ENCODE results near the gene MMP14.
"Not testable (repeated sequence)": the region's sequence is repeated elsewhere in the genome, so short reads cannot be mapped to it uniquely, and the experiment has no call there.

The MMP14 gene

DNA sequence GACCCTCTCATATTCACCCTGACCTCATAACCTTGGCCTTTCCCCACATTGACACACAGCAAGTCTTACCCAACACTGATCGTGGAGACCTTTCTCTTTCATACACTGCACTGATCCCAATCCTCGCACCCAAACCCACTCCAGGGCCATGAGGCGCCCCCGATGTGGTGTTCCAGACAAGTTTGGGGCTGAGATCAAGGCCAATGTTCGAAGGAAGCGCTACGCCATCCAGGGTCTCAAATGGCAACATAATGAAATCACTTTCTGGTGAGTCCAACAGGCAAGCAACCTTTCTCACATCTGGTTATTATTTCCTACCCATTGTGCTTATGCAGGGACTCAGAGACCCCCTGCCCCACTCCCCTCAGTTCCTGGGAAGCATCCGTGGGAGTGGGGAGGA lies 5.4 kb downstream of the MMP14 start:
- no peak for DNase-seq (ENCODE audit: low spot score)

DNA sequence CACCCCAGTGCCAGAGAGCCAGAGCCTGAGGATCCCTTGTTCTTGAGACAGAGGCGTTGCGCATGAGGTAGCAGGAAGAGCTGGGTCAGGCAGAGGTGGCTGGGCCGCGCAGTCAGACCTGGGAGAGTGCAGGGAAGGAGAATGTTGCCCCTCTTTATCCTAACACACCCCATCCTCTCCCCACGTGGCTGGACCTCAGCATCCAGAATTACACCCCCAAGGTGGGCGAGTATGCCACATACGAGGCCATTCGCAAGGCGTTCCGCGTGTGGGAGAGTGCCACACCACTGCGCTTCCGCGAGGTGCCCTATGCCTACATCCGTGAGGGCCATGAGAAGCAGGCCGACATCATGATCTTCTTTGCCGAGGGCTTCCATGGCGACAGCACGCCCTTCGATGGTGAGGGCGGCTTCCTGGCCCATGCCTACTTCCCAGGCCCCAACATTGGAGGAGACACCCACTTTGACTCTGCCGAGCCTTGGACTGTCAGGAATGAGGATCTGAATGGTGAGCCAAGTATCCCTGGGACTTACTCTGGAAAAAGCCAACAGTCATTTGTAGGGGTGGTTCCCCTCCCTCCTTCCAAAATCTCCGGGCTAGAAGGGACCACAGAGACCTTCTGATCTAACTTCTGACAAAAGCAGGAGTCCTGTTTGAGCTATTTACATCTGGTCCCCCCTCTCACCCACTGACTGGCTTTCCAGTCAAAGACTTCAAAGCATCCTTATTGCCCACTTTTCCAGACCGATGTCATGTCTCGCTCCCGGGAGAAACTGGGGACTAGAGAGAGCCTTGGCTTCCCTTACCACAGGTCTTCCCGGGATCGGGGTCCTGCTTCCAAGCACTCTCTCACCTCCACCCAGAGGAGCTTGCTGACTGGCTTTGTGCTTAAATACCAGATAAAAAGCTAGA lies 6.1 kb downstream of the MMP14 start:
- no peak for DNase-seq (ENCODE audit: low spot score)

- no peak for DNase-seq (ENCODE audit: low spot score)
Measured at GRCh38 chr14:22843123-22843925, 6.9 kb downstream of the MMP14 start.

DNA sequence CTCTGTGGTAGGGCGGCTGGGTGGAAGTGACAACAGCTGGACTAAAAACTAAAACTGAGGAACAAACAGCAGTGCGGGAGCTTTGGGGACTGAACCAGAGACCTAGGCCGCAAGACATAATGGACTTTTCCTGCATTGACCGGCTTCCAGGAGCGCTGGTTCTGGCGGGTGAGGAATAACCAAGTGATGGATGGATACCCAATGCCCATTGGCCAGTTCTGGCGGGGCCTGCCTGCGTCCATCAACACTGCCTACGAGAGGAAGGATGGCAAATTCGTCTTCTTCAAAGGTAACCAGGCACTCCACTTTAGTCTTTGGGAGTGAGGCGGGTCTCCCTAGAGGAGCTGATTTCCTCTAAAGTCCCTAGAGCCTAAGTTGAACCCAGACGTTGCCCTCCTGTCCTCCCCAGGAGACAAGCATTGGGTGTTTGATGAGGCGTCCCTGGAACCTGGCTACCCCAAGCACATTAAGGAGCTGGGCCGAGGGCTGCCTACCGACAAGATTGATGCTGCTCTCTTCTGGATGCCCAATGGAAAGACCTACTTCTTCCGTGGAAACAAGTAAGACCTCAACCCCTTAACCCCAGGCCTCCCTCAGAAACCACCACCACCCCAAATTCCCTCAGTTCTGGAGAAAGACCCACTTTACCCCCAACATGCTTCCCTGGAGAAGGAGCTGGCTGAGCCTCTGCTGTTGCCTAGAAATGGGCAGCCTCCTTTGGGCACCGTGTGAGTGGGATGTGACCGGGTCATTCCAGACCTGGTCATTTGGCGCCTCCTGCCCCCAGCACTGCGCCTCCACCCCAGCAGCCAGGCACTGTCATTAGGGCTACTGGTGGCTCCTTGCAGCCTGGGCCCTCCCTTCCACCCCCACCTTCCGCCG lies 8.1 kb downstream of the MMP14 start:
- DNase-seq (ENCODE audit: low spot score) = no peak

- no peak for DNase-seq (ENCODE audit: low spot score)
Measured at GRCh38 chr14:22845103-22845394, 8.7 kb downstream of the MMP14 start.

- no peak for DNase-seq (ENCODE audit: low spot score)
Measured at GRCh38 chr14:22845821-22846625, 9.6 kb downstream of the MMP14 start.

DNA sequence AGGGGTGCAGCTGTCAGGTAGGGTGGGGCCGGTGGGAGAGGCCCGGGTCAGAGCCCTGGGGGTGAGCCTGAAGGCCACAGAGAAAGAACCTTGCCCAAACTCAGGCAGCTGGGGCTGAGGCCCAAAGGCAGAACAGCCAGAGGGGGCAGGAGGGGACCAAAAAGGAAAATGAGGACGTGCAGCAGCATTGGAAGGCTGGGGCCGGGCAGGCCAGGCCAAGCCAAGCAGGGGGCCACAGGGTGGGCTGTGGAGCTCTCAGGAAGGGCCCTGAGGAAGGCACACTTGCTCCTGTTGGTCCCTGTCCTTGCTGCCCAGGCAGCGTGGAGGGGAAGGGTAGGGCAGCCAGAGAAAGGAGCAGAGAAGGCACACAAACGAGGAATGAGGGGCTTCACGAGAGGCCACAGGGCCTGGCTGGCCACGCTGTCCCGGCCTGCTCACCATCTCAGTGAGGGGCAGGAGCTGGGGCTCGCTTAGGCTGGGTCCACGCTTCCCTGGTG lies 10.5 kb downstream of the MMP14 start:
- DNase-seq (ENCODE audit: low spot score) = no peak

DNA sequence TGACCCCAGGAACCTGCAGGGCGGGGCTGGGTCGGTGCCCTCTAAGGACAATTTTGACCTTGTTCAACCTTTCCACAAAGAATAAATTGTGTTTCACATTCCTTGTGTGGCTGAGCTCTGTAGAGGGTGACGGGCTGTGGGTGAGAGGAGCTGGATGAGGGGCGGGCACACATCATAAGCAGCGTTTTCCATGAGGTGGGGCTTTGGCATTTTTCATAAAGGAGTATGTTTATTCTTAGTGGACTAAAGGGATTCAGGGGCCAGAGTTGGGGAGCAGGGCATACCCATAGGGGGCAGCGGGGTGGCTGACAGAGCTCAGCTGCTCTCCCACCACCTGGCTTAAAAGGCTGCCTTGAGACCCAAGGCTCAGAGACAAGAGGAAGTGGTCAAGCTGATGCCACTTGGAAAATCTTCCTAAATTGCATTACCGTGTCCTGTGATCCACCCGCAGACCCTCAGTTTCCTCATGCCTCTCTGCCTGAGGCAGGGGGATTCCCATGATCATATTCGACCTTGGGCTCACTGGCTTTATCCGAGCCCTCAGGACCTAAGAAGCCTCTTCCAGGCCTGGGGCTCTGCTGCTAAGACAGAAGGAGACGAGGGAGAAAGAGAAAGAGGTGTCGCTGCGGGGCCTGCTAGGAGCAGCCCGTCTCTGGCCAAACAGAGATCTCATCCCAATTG lies 11.4 kb downstream of the MMP14 start:
- no peak for DNase-seq (ENCODE audit: low spot score)

- DNase-seq (ENCODE audit: low spot score) = no peak
Measured at GRCh38 chr14:22848351-22849164, 12.2 kb downstream of the MMP14 start.

- DNase-seq (ENCODE audit: low spot score) = no peak
Measured at GRCh38 chr14:22849212-22849819, 12.9 kb downstream of the MMP14 start.

DNA sequence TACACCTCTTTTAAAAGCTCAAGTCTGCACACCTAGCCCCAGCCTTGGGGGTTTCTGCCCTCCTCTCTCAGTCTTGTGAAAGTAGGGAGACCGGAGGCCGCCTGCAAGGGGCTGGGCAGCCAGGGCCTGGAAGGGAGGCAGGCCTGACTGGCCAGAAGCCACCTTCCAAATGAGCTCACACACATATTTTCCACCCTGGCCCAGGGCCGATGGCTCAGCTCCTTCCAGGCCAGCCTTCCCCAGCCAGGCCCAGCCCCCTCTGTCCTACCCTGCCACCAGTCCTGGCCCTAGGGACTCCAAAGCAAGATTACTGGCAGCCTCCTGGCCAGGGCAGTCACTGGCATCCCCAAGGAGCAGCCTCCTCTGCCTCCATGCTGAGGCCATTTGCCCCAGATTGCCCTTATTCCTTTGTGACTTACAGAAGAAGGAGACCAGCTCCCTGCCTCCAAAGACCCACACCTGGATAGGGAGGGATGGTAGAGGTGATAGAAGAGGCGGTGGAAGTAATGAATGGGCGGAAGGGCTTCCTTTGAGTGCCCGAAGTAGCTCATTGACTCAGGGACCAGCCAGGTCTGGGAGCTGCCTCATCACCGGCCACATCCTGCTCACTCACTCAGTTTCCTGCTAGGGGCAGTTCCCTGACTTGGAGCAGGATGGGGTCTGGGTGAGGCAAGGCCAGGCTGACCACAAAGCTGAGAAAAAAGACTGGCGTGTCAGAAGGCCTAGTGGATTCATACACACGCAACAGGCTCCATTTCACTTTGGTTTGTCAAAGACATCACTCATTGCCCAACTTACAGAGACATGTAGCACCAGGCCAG lies 14.8 kb downstream of the MMP14 start:
- no peak for DNase-seq (ENCODE audit: low spot score)

GRCh38 chr14:22852178-22852577 lies 15.8 kb downstream of the MMP14 start:
- DNase-seq (ENCODE audit: low spot score) = not testable (repeated sequence)

GRCh38 chr14:22852599-22852939 lies 16.2 kb downstream of the MMP14 start:
- DNase-seq (ENCODE audit: low spot score) = no peak

- DNase-seq (ENCODE audit: low spot score) = peak; percentile 70
Measured at GRCh38 chr14:22852940-22853767, 16.8 kb downstream of the MMP14 start.

DNA sequence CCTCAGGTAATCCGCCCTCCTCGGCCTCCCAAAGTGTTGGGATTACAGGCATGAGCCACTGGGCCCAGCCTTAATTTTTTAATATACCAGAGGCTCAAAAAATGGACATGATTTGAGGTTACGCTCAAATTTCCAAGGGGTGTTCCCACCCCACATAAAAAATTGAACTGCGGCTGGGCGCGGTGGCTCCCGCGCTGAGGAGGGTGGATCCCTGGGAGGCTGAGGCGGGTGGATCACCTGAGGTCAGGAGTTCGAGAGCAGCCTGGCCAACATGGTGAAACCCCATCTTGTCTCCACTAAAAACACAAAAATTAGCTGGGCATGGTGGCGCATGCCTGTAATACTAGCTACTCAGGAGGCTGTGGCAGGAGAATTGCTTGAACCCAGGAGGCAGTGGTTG lies 17.9 kb downstream of the MMP14 start:
- not testable (repeated sequence) for DNase-seq (ENCODE audit: low spot score)

DNA sequence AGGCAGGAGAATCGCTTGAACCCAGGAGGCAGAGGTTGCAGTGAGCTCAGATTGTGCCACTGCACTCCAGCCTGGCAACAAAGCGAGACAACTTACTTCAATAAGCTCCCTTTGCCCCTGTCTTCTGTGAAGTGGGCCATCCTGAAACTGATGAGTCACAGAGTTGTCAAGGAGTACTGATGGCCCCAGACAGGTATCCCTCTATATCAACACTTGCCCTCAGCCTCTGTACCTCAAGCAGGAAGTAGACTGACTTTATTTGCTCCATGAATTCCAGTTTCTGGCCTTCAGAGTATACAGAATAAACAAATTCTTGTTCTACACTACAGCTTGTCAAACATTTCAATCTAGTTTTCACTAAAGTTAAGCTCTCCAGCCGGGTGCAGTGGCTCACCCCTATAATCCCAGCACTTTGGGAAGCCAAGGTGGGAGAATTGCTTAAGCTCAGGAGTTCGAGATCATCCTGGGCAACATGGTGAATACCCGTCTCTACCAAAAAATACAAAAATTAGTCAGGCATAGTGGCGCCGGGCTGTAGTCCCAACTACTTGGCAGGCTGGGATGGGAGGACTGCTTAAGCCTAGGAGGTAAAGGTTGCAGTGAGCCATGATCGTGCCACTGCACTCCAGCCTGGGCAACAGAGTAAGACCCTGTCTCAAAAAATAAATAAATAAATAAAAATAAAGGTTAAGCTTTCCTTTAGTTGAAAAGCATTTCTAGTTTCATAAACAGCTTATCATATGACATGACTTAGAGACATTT lies 18.8 kb downstream of the MMP14 start:
- no peak for DNase-seq (ENCODE audit: low spot score)

DNA sequence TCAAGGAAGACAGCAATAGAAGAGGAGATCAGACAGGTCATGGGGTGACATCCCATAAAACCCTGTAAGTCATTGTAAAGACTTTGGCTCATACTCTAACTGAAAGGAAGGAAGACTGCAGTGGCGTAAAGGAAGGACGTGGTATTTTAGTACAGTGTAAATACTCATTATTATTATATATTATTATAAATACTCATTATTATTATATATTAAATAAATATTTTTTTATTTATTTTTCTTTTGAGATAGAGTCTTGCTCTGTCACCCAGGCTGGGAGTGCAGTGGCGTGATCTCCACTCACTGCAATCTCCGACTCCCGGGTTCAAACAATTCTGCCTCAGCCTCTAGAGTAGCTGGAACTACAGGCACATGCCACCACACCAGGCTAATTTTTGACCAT lies 20.0 kb downstream of the MMP14 start:
- DNase-seq (ENCODE audit: low spot score) = no peak
